BJ (cell line): ENCODE data around the gene TP73. TPM values are rescaled to one million over a fixed set of nuclear protein-coding genes. Genes with fewer than 3 reads are reported as not detected.

Experiments
- CTCF ChIA-PET: fragments of 350-600 bp; formaldehyde crosslinking; extraction: SDS; loops from one replicate; lab custom pipeline; 2021; ENCODE audit warnings: antibody characterized with exemption, inconsistent platforms; lab: Yijun Ruan, JAX
- POLR2A ChIA-PET: fragments of 300-600 bp; sonication (Branson Sonifier 250); formaldehyde crosslinking; extraction: SDS; loops from one replicate; lab custom pipeline; 2021; ENCODE audit warnings: antibody characterized with exemption; lab: Charles Lee
- DNase-seq: peaks from one replicate; pipeline ENCODE4 v3.0.0-alpha.2; 2011; ENCODE audit warnings: low read depth
- H3K27me3 ChIP-seq: 2 replicates; pipeline ENCODE4 v1.6.0; 2011; ENCODE audit warnings: low read length; ENCODE audit not compliant: control insufficient read depth, insufficient read depth
- H3K36me3 ChIP-seq: 2 replicates; pipeline ENCODE4 v1.5.1; 2011; ENCODE audit warnings: low read length; ENCODE audit not compliant: control insufficient read depth, insufficient read depth
- H3K4me3 ChIP-seq: 2 replicates; pipeline ENCODE4 v1.5.1; 2011; ENCODE audit warnings: low read depth, mild to moderate bottlenecking, control low read depth, low read length
- CTCF ChIP-seq: IDR thresholded peaks from 2 replicates; pipeline ENCODE4 v1.5.1; 2011; ENCODE audit warnings: low read depth, mild to moderate bottlenecking, control low read depth, inconsistent platforms, low read length, moderate library complexity; ENCODE audit not compliant: insufficient read depth
- polyA plus RNA-seq: library from polyadenylated mRNA; depleted of rRNA; stranded (reverse); fragments of >200 nt; gene quantifications from 2 replicates; pipeline ENCODE4 v1.2.3, GENCODE V29; 2011

TP73 gene
- polyA plus RNA-seq, 1 experiment: not detected

GRCh38 chr1:3771108-3772026 is 119.1 kb downstream of the TP73 start:
- Histone ChIP-seq H3K4me3 (peak overlapping the region; percentile 63), H3K36me3 (no peaks in the 10 kb centered on the region; the same call in 1 of the 2 replicates), H3K27me3 (peaks cover 2% of the 10 kb centered on the region; the same call in 1 of the 2 replicates)
- POLR2A ChIA-PET: no interaction called here
- CTCF ChIA-PET: interaction anchor here (0.9 kb wide), 1 partner anchor 10 kb away, joined by 3 read pairs; no protein-coding TSS in a partner anchor
- DNase-seq: no peak
- TF ChIP-seq CTCF: no peak

DNA sequence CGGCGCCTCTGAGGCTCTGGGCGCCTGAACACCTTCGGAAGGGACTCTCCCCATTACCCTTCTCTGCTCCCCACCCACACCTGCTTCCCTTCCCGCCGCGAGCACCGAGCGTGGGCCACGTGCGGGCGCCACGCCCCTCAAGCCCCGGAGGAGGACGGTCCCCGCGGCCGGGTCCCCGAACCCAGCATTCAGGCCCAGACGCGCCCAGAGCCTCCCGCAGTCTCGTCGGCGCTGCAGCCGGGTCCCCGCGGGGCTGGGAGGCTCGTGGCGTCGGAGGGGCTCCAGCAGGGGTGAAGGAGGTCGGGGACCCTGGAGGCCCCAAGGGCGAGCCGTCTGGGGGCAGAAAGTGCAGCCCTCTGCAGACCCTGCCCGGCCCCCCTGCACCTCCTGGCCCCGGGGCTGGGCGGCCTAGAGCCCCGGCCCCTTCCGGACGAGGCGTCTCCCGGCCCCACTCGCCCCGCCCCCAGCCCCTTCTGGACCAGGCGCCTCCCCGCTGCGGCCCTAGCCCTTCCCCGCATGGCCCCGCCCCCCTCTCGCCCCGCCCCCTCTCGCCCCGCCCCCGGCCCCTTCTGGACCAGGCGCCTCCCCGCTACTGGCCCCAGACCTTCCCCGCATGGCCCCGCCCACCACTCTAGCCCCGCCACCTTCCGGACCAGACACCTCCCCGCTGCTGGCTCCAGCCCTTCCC is 119.9 kb downstream of the TP73 start:
- CTCF ChIA-PET: no interaction called here
- no peak for DNase-seq
- POLR2A ChIA-PET: no interaction called here
- TF ChIP-seq CTCF: no peak
- Histone ChIP-seq H3K36me3 (no peaks in the 10 kb centered on the region; the same call in 1 of the 2 replicates), H3K4me3 (peak overlapping the region; percentile 63), H3K27me3 (no peaks in the 10 kb centered on the region)

DNA sequence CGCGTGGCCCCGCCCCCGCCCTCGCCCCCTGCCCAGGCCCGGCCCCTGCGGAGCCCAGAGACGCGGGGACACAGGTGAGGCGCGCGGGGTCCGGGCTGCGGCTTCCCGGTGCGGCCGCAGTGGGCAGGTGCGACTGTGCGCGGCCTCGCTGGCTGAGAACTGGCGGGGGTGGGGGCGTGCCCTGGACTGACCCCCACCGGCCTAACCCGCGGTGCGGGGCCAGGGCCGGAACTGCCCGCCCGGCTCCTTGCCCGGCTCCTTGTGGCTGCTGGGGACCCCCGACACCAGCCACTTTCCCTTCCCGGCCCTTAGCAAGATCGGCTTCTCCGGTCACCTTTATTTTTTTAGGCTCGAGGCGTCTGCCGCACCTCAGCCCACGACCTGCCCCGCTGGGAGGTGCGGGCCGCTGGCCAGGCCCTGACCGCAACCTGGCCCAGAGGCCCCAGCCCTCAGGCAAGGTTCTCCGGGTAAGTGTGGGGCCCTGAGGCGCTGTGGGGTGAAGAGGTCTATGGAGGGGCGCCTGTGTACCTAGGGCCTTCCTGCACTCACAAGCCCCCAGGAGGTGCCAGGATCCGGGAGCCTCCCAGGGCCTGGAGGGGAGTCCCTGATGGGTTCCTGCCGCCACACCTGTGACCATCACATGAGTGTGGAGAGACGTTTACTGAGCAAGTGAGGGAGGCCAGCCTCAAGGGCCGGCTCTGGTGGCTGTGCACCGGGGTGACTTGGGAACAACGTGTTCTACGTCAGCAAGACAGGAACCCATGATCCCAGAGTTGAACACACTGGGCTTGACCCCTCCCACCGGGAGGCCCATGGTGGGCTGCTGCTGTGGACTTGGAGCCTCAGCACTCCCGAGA is 120.6 kb downstream of the TP73 start, which contains the start of gene SMIM1:
TSS of gene SMIM1 (plus strand) at position 35 of the 857 bp plus-strand sequence. CDS start 2,625 bp downstream, outside the sequence.
- no peak for TF ChIP-seq CTCF
- Histone ChIP-seq H3K36me3 (no peaks in the 10 kb centered on the region; the same call in 1 of the 2 replicates), H3K4me3 (peak within 1 kb of the TSS; percentile 63), H3K27me3 (no peaks in the 10 kb centered on the region)
- no peak for DNase-seq
- ChIA-PET CTCF (interaction anchor here (1.4 kb wide), 1 partner anchor 18 kb away, joined by 3 read pairs; no protein-coding TSS in a partner anchor), POLR2A (no interaction called here)

- no peak for DNase-seq
- POLR2A ChIA-PET: no interaction called here
These were observed 121.4 kb downstream of the TP73 start for GRCh38 chr1:3773572-3774275.

More at GRCh38 chr1:3773572-3774275, 121.4 kb downstream of the TP73 start:
- H3K27me3 ChIP-seq: no peaks in the 10 kb centered on the region
- H3K4me3 ChIP-seq: no peak overlapping the region
- H3K36me3 ChIP-seq: no peaks in the 10 kb centered on the region; the same call in 1 of the 2 replicates
- CTCF ChIA-PET: interaction anchor here (0.7 to 1.4 kb wide), 3 partner anchors 13 to 321 kb away, joined by 3 read pairs; no protein-coding TSS in a partner anchor
- no peak for TF ChIP-seq CTCF
